ENCODE measurements around the gene MYO15B.
A peak's percentile ranks its signal among the peaks of the same experiment; 100 is the strongest.

MYO15B gene

GRCh38 chr17:75619506-75620431, 32.2 kb downstream of the MYO15B start:
- no peak for ATAC-seq (replicated peaks; ENCODE audit: extremely low read depth, poor library complexity, severe bottlenecking)

DNA sequence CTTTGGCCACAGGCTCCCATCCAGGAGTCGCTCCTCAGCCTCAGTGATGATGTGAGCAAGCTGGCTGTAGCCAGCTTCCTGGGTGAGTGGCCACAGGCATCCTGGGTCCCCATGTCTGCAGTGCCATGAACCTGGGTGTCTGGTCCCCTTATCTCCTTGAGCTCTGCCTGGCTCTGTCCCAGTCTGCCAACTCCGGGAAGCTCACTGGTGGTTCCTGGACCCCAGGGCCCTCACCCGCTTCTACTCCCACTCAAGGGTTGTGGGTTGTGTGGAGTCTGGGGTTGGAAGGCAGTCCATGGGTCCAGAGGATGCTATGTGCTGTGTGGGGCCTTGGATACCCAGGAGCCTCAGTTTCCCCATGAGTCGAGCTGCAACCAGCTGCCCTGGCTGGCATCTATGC, 33.9 kb downstream of the MYO15B start:
- H3K4me3 Mint-ChIP-seq, result no peak overlapping the region
- H3K36me3 Mint-ChIP-seq (ENCODE audit: insufficient read depth), result peaks cover 2% of the 10 kb centered on the region
- no peak overlapping the region for H3K27ac Mint-ChIP-seq (ENCODE audit: low read depth)
- H3K4me1 Mint-ChIP-seq, result peaks cover 6% of the 10 kb centered on the region
- DNase-seq (ENCODE audit: low spot score in 2 of 2), result no peak
- ATAC-seq (replicated peaks; ENCODE audit: extremely low read depth, poor library complexity, severe bottlenecking), result no peak
- no peaks in the 10 kb centered on the region for H3K9me3 Mint-ChIP-seq
- H3K27me3 Mint-ChIP-seq, result no peaks in the 10 kb centered on the region

More at GRCh38 chr17:75619506-75620431, 32.2 kb downstream of the MYO15B start:
- no peaks in the 10 kb centered on the region for H3K9me3 Mint-ChIP-seq
- DNase-seq (ENCODE audit: low spot score in 2 of 2), result no peak
- H3K27ac Mint-ChIP-seq (ENCODE audit: low read depth), result no peak overlapping the region
- H3K36me3 Mint-ChIP-seq (ENCODE audit: insufficient read depth), result no peaks in the 10 kb centered on the region
- H3K27me3 Mint-ChIP-seq, result no peaks in the 10 kb centered on the region
- peaks cover 6% of the 10 kb centered on the region for H3K4me1 Mint-ChIP-seq
- H3K4me3 Mint-ChIP-seq, result no peak overlapping the region

DNA sequence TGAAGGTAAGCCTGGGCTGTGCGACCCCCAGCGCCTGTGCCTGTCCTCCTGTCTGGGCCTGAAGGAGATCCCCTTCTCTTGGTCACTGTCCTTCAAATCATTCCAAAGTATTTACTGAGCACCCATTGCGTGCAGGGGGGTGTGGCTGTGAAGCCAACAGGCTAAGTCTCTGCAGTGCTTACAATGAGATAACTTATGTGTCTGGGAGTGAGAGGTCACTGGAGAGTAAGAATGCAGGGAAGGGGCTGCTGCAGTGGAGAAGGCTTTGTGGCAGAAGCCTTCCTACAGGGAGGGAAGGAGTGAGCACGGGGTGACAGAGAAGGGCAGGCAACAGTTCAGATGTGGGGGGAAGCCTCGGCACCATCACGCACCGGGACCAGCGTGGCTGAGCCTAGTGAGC, 34.5 kb downstream of the MYO15B start:
- DNase-seq (ENCODE audit: low spot score in 2 of 2) (no peak), ATAC-seq (replicated peaks; ENCODE audit: extremely low read depth, poor library complexity, severe bottlenecking) (no peak)
- Mint-ChIP-seq H3K4me1 (peaks cover 6% of the 10 kb centered on the region), H3K27ac (ENCODE audit: low read depth) (no peak overlapping the region), H3K27me3 (no peaks in the 10 kb centered on the region), H3K4me3 (no peak overlapping the region), H3K36me3 (ENCODE audit: insufficient read depth) (peaks cover 2% of the 10 kb centered on the region), H3K9me3 (no peaks in the 10 kb centered on the region)

GRCh38 chr17:75622771-75623273, 35.2 kb downstream of the MYO15B start:
- H3K36me3 Mint-ChIP-seq (ENCODE audit: insufficient read depth), result peaks cover 2% of the 10 kb centered on the region
- H3K4me3 Mint-ChIP-seq, result no peak overlapping the region
- no peaks in the 10 kb centered on the region for H3K27me3 Mint-ChIP-seq
- no peak for ATAC-seq (replicated peaks; ENCODE audit: extremely low read depth, poor library complexity, severe bottlenecking)
- peaks cover 6% of the 10 kb centered on the region for H3K4me1 Mint-ChIP-seq
- DNase-seq (ENCODE audit: low spot score in 2 of 2), result no peak
- no peaks in the 10 kb centered on the region for H3K9me3 Mint-ChIP-seq
- no peak overlapping the region for H3K27ac Mint-ChIP-seq (ENCODE audit: low read depth)

- H3K36me3 Mint-ChIP-seq (ENCODE audit: insufficient read depth), result peaks cover 2% of the 10 kb centered on the region
- peak overlapping the region; percentile 25 for H3K27ac Mint-ChIP-seq (ENCODE audit: low read depth)
- no peaks in the 10 kb centered on the region for H3K27me3 Mint-ChIP-seq
- H3K9me3 Mint-ChIP-seq, result no peaks in the 10 kb centered on the region
- ATAC-seq (replicated peaks; ENCODE audit: extremely low read depth, poor library complexity, severe bottlenecking), result no peak
- H3K4me3 Mint-ChIP-seq, result no peak overlapping the region
- peaks cover 6% of the 10 kb centered on the region for H3K4me1 Mint-ChIP-seq
- DNase-seq (ENCODE audit: low spot score in 2 of 2), result no peak
These were observed 35.8 kb downstream of the MYO15B start for GRCh38 chr17:75623386-75623785.

DNA sequence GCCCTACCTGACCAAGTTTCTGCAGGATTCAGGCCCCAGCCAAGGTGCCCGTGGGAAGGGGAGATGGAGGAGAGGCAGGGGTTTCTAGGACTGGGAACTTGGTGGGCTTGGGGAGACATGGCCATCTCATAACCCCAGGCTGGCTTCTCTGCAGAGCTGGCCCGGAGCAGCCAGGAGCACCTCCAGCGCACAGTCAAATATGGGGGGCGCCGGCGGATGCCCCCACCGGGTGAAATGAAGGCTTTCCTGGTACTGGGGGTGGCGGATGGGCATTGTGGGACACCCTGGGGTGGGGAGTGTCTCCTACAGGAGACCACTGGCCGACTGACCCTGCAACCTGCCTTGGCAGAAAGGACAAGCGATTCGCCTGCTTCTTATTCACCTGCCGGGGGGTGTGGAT, 36.4 kb downstream of the MYO15B start:
- Mint-ChIP-seq H3K4me1 (peaks cover 6% of the 10 kb centered on the region), H3K27ac (ENCODE audit: low read depth) (peak overlapping the region; percentile 25), H3K4me3 (no peak overlapping the region), H3K27me3 (no peaks in the 10 kb centered on the region), H3K36me3 (ENCODE audit: insufficient read depth) (peaks cover 2% of the 10 kb centered on the region), H3K9me3 (no peaks in the 10 kb centered on the region)
- ATAC-seq (replicated peaks; ENCODE audit: extremely low read depth, poor library complexity, severe bottlenecking), result no peak
- no peak for DNase-seq (ENCODE audit: low spot score in 2 of 2)

DNA sequence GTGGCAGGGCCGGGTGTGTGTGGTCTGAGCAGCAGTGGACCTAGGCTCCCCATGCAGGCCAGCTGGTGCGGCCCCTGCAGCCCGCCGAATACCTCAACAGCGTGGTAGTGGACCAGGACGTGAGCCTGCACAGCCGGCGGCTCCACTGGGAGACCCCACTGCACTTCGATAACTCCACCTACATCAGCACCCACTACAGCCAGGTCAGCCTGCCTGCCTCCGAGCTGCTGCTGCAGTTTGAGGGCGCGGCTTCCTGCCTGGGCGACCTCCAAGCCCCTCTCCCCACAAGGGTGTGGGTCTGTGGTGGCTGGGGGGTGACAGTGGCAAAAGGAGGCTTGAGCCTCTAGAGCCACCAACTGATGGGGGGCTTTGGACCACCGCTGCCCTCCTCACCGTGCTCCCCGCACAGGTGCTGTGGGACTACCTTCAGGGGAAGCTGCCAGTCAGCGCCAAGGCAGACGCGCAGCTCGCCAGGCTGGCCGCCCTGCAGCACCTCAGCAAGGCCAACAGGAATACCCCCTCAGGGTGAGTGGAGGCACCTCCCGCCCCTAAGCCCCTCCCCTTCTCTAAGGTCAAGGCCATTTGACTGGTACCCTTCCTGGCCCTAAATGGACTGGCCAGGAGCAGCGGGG, 37.2 kb downstream of the MYO15B start:
- H3K9me3 Mint-ChIP-seq, result no peaks in the 10 kb centered on the region

GRCh38 chr17:75625813-75626486, 38.4 kb downstream of the MYO15B start:
- H3K27me3 Mint-ChIP-seq, result no peaks in the 10 kb centered on the region
- H3K4me3 Mint-ChIP-seq, result no peak overlapping the region
- H3K9me3 Mint-ChIP-seq, result no peaks in the 10 kb centered on the region
- ATAC-seq (replicated peaks; ENCODE audit: extremely low read depth, poor library complexity, severe bottlenecking) (no peak), DNase-seq (ENCODE audit: low spot score in 2 of 2) (no peak)
- no peak overlapping the region for H3K27ac Mint-ChIP-seq (ENCODE audit: low read depth)
- peaks cover 6% of the 10 kb centered on the region for H3K4me1 Mint-ChIP-seq
- H3K36me3 Mint-ChIP-seq (ENCODE audit: insufficient read depth), result peaks cover 2% of the 10 kb centered on the region

More for the DNA sequence above, 37.2 kb downstream of the MYO15B start:
- H3K27me3 Mint-ChIP-seq, result no peaks in the 10 kb centered on the region
- DNase-seq (ENCODE audit: low spot score in 2 of 2) (no peak), ATAC-seq (replicated peaks; ENCODE audit: extremely low read depth, poor library complexity, severe bottlenecking) (no peak)
- H3K4me1 Mint-ChIP-seq, result peaks cover 6% of the 10 kb centered on the region
- no peak overlapping the region for H3K4me3 Mint-ChIP-seq
- H3K36me3 Mint-ChIP-seq (ENCODE audit: insufficient read depth), result peaks cover 2% of the 10 kb centered on the region
- H3K27ac Mint-ChIP-seq (ENCODE audit: low read depth), result no peak overlapping the region

DNA sequence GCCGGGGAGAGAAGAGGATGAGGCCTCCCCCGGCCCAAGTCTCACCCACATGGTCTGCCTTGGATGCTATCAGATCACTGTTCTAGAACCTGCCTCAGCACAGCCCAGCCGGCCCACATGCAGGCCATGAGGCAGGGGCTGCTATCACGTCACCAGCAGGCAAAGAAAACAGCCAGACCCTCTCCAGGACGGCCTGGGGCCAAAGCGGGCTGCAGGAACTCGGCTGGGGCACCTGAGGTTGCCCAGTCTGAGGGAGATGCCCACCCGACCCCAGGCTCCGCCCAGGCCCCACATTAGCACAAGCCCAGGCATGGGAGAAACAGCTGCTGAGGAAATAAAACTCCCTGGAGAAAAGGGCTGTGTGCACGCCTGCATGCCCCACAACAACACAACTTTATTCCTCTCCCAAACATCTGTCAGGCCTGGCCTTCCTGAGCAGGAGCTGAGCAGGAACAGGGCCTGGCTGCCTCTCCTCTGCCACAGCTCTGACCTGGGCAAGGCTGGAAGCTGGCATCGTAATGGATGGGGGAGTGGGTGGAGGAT, 39.0 kb downstream of the MYO15B start:
- no peak for ATAC-seq (replicated peaks; ENCODE audit: extremely low read depth, poor library complexity, severe bottlenecking)
- H3K27me3 Mint-ChIP-seq, result no peaks in the 10 kb centered on the region
- H3K27ac Mint-ChIP-seq (ENCODE audit: low read depth), result no peak overlapping the region

GRCh38 chr17:75627094-75627493, 39.5 kb downstream of the MYO15B start:
- Mint-ChIP-seq H3K4me1 (peaks cover 5% of the 10 kb centered on the region), H3K4me3 (no peak overlapping the region), H3K36me3 (ENCODE audit: insufficient read depth) (peaks cover 2% of the 10 kb centered on the region), H3K9me3 (no peaks in the 10 kb centered on the region), H3K27ac (ENCODE audit: low read depth) (no peak overlapping the region), H3K27me3 (no peaks in the 10 kb centered on the region)
- ATAC-seq (replicated peaks; ENCODE audit: extremely low read depth, poor library complexity, severe bottlenecking) (no peak), DNase-seq (ENCODE audit: low spot score in 2 of 2) (no peak)

More for the DNA sequence above, 39.0 kb downstream of the MYO15B start:
- peaks cover 6% of the 10 kb centered on the region for H3K4me1 Mint-ChIP-seq
- no peak overlapping the region for H3K4me3 Mint-ChIP-seq
- peaks cover 2% of the 10 kb centered on the region for H3K36me3 Mint-ChIP-seq (ENCODE audit: insufficient read depth)
- no peak for DNase-seq (ENCODE audit: low spot score in 2 of 2)
- H3K9me3 Mint-ChIP-seq, result no peaks in the 10 kb centered on the region

GRCh38 chr17:75628425-75628824, 40.8 kb downstream of the MYO15B start:
- ATAC-seq (replicated peaks; ENCODE audit: extremely low read depth, poor library complexity, severe bottlenecking) (no peak), DNase-seq (ENCODE audit: low spot score in 2 of 2) (no peak)
- H3K36me3 Mint-ChIP-seq (ENCODE audit: insufficient read depth), result peaks cover 2% of the 10 kb centered on the region
- H3K27me3 Mint-ChIP-seq, result no peaks in the 10 kb centered on the region
- H3K27ac Mint-ChIP-seq (ENCODE audit: low read depth), result no peak overlapping the region
- no peak overlapping the region for H3K4me3 Mint-ChIP-seq
- no peaks in the 10 kb centered on the region for H3K4me1 Mint-ChIP-seq
- no peaks in the 10 kb centered on the region for H3K9me3 Mint-ChIP-seq

- H3K4me1 Mint-ChIP-seq, result peaks cover 6% of the 10 kb centered on the region
- DNase-seq (ENCODE audit: low spot score in 2 of 2) (no peak), ATAC-seq (replicated peaks; ENCODE audit: extremely low read depth, poor library complexity, severe bottlenecking) (no peak)
- H3K27me3 Mint-ChIP-seq, result no peaks in the 10 kb centered on the region
- no peak overlapping the region for H3K4me3 Mint-ChIP-seq
- H3K27ac Mint-ChIP-seq (ENCODE audit: low read depth), result no peak overlapping the region
- peaks cover 2% of the 10 kb centered on the region for H3K36me3 Mint-ChIP-seq (ENCODE audit: insufficient read depth)
- H3K9me3 Mint-ChIP-seq, result no peaks in the 10 kb centered on the region
These were observed 41.6 kb downstream of the MYO15B start for GRCh38 chr17:75629157-75629556.

All from central memory CD8-positive, alpha-beta T cell (primary cell).